Parathyroid adenoma (tissue), 2 donors: ENCODE results near the gene SLC22A4.

Source experiments
- H2AFZ ChIP-seq: fragments of 300-600 bp; sonication (generic); one replicate; pipeline ENCODE4 v1.7.0; 2017; ENCODE audit warnings: antibody characterized with exemption, mild to moderate bottlenecking
- H3K27ac ChIP-seq: fragments of 300-600 bp; sonication (generic); one replicate; pipeline ENCODE4 v1.7.0; 2017
- H3K27me3 ChIP-seq: fragments of 300-600 bp; sonication (generic); one replicate; pipeline ENCODE4 v1.7.0; 2017; ENCODE audit warnings: low read length; ENCODE audit not compliant: control insufficient read depth, insufficient read depth
- H3K36me3 ChIP-seq: fragments of 300-600 bp; sonication (generic); one replicate; pipeline ENCODE4 v1.7.0; 2017; ENCODE audit warnings: low read length; ENCODE audit not compliant: control insufficient read depth, insufficient read depth
- H3K4me1 ChIP-seq: fragments of 300-600 bp; sonication (generic); one replicate; pipeline ENCODE4 v1.7.0; 2017; ENCODE audit warnings: control low read depth
- H3K4me2 ChIP-seq: fragments of 300-600 bp; sonication (generic); one replicate; pipeline ENCODE4 v1.7.0; 2017; ENCODE audit warnings: low read length
- H3K4me3 ChIP-seq: fragments of 300-600 bp; sonication (generic); one replicate; pipeline ENCODE4 v1.7.0; 2017; ENCODE audit warnings: low read depth, low read length
- H3K79me2 ChIP-seq: fragments of 300-600 bp; sonication (generic); one replicate; pipeline ENCODE4 v1.7.0; 2017; ENCODE audit warnings: control low read depth
- H3K9ac ChIP-seq: fragments of 300-600 bp; sonication (generic); one replicate; pipeline ENCODE4 v1.7.0; 2017; ENCODE audit warnings: mild to moderate bottlenecking
- H3K9me3 ChIP-seq: fragments of 300-600 bp; sonication (generic); one replicate; pipeline ENCODE4 v1.7.0; 2017; ENCODE audit warnings: low read length; ENCODE audit not compliant: control insufficient read depth
- TF ChIP-seq, protein P1 (sequence below): fragments of 300-600 bp; sonication (generic); IDR thresholded peaks from one replicate; pipeline ENCODE4 v1.7.0; 2017; ENCODE audit warnings: antibody characterized with exemption, mild to moderate bottlenecking
- donor health status: primary hyperparathyroidism.

The SLC22A4 gene

DNA sequence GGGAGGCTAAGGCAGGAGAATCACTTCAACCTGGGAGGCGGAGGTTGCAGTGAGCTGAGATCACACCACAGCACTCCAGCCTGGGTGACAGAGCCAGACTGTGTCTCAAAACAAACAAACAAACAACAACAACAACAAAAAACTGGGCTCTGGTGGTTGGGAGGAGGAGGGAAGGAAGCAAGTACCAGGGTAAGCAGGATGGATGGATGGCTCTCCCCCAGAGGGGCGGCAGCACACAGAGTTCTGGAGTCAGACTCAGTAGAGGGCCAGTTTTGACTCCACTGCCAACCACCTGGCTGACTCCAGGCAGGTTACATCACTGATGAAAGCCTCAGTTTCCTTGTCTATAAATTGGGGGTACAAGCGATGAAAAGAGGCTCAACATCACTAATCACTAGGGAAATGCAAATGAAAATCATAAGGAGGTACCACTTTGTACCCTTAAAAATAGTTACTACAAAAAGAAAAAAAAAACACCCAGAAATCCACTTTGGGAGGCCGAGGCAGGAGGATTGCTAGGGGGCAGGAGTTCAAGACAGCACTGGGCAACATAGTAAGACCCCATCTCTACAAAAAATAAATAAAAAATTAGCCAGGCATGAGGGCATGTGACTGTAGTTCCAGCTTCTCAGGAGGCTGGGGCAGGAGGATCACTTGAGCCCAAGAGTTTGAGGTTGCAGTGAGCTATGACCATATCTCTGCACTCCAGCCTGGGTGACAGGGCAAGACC is 3.2 kb downstream of the SLC22A4 start:
- Histone ChIP-seq H3K4me2 (no peak overlapping the region), H3K79me2 (no peaks in the 10 kb centered on the region), H3K27me3 (no peaks in the 10 kb centered on the region), H3K4me1 (peaks cover 9% of the 10 kb centered on the region), H3K27ac (no peak overlapping the region), H3K4me3 (no peak overlapping the region), H3K9me3 (no peaks in the 10 kb centered on the region), H3K36me3 (no peaks in the 10 kb centered on the region), H3K9ac (no peak overlapping the region), H2AFZ (no peak overlapping the region)
- TF ChIP-seq, protein P1, sequence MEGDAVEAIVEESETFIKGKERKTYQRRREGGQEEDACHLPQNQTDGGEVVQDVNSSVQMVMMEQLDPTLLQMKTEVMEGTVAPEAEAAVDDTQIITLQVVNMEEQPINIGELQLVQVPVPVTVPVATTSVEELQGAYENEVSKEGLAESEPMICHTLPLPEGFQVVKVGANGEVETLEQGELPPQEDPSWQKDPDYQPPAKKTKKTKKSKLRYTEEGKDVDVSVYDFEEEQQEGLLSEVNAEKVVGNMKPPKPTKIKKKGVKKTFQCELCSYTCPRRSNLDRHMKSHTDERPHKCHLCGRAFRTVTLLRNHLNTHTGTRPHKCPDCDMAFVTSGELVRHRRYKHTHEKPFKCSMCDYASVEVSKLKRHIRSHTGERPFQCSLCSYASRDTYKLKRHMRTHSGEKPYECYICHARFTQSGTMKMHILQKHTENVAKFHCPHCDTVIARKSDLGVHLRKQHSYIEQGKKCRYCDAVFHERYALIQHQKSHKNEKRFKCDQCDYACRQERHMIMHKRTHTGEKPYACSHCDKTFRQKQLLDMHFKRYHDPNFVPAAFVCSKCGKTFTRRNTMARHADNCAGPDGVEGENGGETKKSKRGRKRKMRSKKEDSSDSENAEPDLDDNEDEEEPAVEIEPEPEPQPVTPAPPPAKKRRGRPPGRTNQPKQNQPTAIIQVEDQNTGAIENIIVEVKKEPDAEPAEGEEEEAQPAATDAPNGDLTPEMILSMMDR = no peak

DNA sequence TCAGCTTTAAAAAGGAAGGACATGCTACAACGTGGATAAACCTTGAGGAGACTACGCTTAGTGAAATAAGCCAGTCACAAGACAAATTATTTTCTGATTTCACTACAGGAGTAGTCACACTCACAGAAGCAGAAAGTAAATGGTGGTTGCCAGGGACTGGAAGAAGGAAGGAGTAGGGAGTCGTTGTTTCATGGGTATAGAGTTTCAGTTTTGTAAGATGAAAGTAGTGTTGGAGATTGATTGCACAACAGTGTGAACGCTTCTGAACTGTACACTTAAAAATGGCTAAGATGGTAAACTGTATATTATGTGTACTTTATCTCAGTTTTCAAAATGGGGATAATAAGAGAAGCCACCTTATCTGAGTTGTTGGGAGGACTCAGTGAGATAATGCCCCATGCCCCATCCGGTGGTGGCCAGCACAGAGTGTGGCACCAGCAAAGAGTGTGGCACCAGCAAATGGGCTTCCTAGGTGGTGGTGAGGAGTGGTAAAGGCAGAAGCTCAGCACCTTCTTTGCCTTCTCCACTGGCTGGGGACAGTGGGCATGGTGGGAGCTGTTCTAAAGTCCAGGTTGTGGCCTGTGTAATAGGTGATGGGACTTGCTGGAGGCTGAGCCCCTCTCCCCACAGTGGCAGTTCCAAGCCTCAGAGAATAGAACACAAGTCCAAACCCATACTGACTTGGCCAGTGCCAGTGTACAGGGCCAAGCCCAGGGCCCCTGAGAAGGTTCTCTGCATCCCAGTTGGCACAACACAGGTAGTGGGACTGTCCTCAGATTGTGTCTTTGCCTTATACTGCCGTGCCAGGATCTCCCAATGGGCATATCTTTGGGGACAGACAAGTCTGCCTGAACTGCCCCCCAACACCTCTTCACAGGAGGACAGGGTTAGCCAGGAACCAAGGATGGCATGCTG is 4.4 kb downstream of the SLC22A4 start:
- Histone ChIP-seq H3K9ac (no peak overlapping the region), H3K4me2 (no peak overlapping the region), H3K27me3 (no peaks in the 10 kb centered on the region), H3K79me2 (no peaks in the 10 kb centered on the region), H3K36me3 (no peaks in the 10 kb centered on the region), H3K9me3 (no peaks in the 10 kb centered on the region), H3K27ac (no peak overlapping the region), H2AFZ (no peak overlapping the region), H3K4me1 (no peaks in the 10 kb centered on the region), H3K4me3 (no peak overlapping the region)
- TF ChIP-seq, protein P1 = no peak

DNA sequence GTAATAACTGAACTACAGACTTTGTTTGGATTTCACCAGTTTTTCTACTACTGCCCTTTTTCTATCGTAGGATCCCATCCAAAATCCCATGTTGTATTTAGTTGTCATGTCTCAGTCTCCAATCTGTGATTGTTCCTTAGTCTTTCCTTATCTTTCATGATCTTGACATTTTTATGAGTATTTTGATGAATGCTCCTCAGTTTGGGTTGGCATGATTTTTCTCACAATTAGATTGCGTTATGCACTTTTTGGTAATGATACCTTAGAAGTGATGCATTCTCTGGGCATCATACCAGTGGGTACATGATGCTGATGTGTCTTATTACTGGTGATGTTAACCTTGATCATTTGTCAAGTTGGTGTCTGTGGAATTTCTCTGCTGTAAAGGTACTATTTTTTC is 5.7 kb downstream of the SLC22A4 start:
- no peaks in the 10 kb centered on the region for H3K4me1 ChIP-seq
- H3K27me3 ChIP-seq = no peaks in the 10 kb centered on the region
- no peak overlapping the region for H2AFZ ChIP-seq
- no peak overlapping the region for H3K4me3 ChIP-seq
- no peaks in the 10 kb centered on the region for H3K79me2 ChIP-seq
- no peak overlapping the region for H3K9ac ChIP-seq
- H3K36me3 ChIP-seq = no peaks in the 10 kb centered on the region
- no peaks in the 10 kb centered on the region for H3K9me3 ChIP-seq
- H3K4me2 ChIP-seq = no peak overlapping the region
- H3K27ac ChIP-seq = no peak overlapping the region
- TF ChIP-seq, protein P1 = no peak

DNA sequence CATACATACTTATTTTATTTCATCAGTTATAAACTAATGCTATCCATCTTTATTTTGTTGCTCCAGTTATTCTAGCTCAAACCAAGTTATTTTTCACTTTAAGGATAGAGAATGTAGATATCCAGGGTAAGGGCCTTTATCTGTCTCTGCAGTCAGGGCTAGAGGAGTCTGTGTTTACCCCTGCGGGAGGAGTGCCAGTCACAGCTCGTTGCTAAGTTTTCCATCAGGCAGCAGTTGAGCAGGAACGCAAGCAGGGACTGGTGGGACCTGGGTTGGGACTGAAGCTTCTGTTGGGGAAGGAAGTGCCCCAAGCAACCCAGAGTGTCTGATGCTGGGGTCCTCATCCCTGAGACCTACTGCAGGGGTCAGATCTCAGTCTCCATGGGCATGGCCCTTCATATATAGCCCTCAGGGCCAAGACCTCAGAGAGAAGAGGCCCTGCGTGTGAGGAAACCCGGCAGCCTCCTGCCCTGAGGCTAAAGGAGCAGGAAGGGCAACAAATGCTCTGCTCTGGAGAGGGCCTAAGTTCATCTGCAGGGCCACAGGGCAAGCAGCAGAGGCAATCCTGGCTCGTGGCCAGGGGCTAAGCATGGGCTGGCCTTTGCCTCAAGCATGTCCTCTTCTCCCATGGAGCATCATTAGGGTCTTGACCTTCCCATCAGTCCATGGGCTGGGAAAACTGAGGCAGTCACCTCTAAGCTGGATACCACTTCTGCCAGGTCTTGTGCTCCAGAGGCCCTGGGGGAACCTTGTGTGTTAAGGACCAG is 6.6 kb downstream of the SLC22A4 start:
- TF ChIP-seq, protein P1 = no peak
- H3K4me3 ChIP-seq = no peak overlapping the region
- H2AFZ ChIP-seq = no peak overlapping the region
- no peaks in the 10 kb centered on the region for H3K36me3 ChIP-seq
- H3K27ac ChIP-seq = no peak overlapping the region
- no peaks in the 10 kb centered on the region for H3K9me3 ChIP-seq
- no peak overlapping the region for H3K9ac ChIP-seq
- no peaks in the 10 kb centered on the region for H3K4me1 ChIP-seq
- H3K4me2 ChIP-seq = no peak overlapping the region
- H3K79me2 ChIP-seq = no peaks in the 10 kb centered on the region
- H3K27me3 ChIP-seq = no peaks in the 10 kb centered on the region
